ENCODE measurements around the gene BID.

Gene BID

DNA sequence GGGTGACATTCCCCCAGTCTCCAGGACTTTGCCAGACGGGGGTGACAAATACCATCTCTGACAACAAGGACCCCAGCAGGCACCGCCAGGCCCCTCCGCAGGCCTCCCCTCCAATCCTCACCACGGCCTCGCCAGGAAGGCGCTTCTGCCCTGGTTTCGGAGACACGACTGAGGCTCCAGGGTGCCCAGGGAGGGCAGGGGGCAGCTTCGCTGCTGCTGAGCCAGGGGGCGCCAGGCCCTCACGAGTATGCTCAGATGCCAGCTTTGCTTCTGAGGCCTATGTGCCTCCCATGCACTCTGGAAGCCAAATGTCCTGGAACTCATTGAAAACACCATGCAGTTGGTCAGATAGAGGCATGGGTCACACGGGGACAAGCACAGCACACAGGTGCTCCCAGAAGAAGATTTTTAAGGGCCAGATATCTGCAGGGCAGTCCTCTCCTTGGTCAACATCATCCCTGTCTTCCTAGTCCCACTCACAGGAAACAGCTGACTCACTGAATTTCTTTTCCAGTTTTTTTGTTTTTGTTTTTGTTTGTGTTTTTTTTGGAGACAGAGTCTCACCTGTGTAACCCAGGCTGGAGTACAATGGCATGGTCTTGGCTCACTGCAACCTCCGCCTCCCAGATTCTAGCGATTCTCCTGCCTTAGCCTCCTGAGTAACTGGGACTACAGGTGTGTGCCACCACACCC lies 19.9 kb downstream of the BID start:
- DNase-seq (ENCODE audit: insufficient read length), result no peak
- TF ChIP-seq POLR2A (IDR thresholded peaks at IDR 0.05; ENCODE audit: low read depth, low read length) (no peak), TAF1 (IDR thresholded peaks at IDR 0.05; ENCODE audit: borderline replicate concordance, low read depth, low read length) (no peak), POLR2AphosphoS5 (IDR thresholded peaks at IDR 0.05; ENCODE audit: low read depth, low read length) (no peak)
- no peak for FAIRE-seq

DNA sequence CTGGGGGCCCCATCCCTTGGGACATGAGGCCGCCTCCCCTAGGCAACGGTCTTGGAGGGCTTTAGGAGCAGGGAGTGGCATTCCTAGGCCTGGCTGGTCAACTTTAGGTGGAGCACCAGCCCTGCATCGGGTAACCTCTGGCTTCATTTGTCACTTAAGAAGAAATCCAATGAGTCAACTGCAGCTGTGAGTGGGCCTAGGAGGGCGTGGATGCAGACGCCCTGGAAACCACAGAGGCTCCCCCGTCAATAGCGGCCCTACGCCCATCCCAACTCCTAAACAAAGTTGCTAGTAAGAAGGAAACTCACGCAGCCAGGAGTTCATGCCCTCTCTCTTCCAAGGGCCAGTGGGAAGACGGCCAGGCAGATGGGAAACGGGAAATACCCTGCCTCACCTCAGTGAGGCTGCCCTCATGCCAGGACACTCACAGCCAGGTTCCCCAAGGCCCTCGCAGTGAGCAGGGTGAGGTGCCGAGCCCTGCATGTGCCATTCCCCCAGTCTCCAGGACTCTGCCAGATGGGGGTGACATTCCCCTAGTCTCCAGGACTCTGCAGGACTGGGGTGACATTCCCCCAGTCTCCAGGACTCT lies 20.8 kb downstream of the BID start:
- FAIRE-seq (no peak), DNase-seq (ENCODE audit: insufficient read length) (no peak)
- TF ChIP-seq POLR2A (IDR thresholded peaks at IDR 0.05; ENCODE audit: low read depth, low read length) (no peak), TAF1 (IDR thresholded peaks at IDR 0.05; ENCODE audit: borderline replicate concordance, low read depth, low read length) (no peak), POLR2AphosphoS5 (IDR thresholded peaks at IDR 0.05; ENCODE audit: low read depth, low read length) (no peak)

DNA sequence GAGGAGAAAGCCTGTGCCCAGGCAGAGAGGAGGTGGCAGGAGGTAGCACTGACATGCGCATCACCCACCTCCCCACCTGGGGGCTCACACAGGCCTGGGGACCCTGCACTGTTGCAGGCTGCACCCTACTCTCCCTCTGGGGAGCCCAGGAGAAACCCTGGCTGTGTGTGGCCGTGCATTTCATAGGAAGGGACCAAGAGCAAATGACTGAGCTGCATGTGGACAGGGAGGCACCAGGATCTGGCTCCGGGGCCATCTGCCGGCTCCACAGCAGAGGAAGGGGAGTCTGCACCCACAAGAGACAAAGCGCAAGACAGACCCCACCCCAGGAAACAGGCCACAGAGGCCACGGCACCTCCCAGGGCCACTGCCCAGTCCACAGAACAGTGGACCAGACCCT lies 22.7 kb downstream of the BID start:
- TF ChIP-seq POLR2A (IDR thresholded peaks at IDR 0.05; ENCODE audit: low read depth, low read length) (no peak), POLR2AphosphoS5 (IDR thresholded peaks at IDR 0.05; ENCODE audit: low read depth, low read length) (no peak), TAF1 (IDR thresholded peaks at IDR 0.05; ENCODE audit: borderline replicate concordance, low read depth, low read length) (no peak)

DNA sequence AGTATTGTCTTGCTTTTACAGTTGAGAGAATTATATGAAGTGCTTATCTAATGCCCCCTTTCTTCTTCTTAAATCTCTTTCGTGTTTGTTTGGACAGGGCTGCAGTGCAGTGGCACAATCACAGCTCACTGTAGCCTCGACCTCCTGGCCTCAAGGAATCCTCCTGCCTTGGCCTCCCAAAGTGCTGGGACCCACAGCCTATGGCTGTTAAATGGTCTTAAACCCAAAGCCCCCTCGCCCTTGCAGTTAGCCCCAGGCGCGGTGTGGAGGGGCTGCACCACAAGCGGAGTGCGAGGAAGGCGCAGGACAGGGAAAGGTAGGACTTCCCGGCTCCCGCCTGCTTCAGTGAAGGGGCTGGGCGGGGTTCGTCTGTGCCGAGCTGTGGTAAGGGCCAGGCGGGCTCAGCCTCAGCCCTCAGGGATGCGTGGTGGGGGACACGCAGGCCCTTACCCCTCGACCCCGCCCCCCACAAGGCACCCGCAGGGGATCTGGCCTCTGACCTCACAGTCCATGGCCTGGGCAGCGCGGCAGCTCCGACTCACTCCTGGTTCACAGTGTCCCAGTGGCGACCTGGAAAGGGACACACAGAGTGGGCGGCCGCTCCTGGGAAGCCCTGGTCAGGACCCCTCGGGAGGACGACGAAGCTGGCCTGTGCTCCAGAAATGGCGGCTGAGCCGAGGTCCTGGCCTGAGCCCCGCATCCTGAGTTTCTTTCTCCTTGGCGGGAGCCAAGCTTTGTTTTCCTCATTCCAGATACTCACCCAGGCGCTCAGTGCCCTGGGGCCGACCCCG lies 24.5 kb downstream of the BID start:
- no peak for DNase-seq (ENCODE audit: insufficient read length)
- no peak for TF ChIP-seq TAF1 (IDR thresholded peaks at IDR 0.05; ENCODE audit: borderline replicate concordance, low read depth, low read length)
- TF ChIP-seq POLR2A (IDR thresholded peaks at IDR 0.05; ENCODE audit: low read depth, low read length), result no peak
- no peak for TF ChIP-seq POLR2AphosphoS5 (IDR thresholded peaks at IDR 0.05; ENCODE audit: low read depth, low read length)
- FAIRE-seq, result no peak

More for the DNA sequence above, 22.7 kb downstream of the BID start:
- DNase-seq (ENCODE audit: insufficient read length) (no peak), FAIRE-seq (no peak)

DNA sequence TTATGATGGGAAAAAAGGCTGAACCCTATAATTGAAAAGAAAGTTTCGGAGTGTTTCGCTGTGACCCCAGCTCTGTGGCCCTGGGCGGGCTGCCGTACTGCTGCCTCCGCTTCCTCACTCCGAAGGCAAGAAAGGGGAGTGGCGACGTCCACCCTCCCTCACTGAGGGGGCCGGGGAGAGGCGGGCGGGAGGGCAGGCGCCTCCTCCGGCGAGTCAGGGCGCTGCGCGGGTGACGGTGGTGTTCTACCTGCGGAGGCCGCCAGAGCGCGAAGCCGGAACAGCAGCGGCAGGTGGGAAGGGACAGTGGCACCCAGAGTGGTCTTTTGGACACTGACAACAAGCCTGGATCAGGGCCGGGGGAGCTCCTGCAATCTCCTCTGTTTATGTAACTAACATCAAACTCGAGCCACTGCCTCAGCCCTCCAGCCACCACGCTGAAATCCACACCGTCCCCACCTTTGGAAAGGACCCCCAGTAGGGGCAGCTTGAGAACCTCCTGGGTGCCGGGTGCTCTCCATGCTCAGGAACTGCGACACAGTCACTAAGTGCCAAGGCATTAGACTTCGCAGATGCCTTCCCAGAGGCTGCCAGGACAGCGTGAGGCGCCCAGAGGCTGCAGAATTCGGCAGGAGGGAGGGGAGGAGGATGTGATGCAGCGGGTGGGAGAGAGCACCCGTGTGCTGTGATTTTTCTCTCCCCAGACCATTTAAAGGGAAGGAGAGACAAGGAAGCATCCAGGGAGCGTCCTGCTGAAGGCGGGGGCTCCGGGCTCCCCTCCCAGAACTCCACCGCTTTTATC lies 25.5 kb downstream of the BID start:
- FAIRE-seq, result no peak
- DNase-seq (ENCODE audit: insufficient read length), result no peak
- TF ChIP-seq TAF1 (IDR thresholded peaks at IDR 0.05; ENCODE audit: borderline replicate concordance, low read depth, low read length), result no peak
- no peak for TF ChIP-seq POLR2AphosphoS5 (IDR thresholded peaks at IDR 0.05; ENCODE audit: low read depth, low read length)
- TF ChIP-seq POLR2A (IDR thresholded peaks at IDR 0.05; ENCODE audit: low read depth, low read length), result no peak

DNA sequence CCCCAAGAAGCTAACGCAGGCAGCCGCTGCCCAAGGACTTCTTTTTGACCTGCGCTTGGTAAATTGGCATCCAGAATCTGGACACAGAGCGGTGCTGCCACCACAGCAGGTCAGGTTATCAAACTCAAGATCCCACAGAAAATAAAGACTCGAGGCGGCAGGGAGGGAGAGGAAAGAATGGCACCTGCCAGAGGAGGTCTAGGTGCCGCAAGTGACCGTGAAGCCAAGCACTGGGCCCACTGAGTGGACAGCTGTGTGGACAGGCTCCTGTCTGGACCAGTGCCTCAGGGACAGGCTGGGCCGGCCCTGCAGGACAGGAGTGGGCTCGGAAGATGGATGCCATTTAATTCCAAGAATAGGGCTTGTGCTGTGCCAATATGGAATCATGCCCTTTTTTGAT lies 27.4 kb downstream of the BID start:
- TF ChIP-seq POLR2AphosphoS5 (IDR thresholded peaks at IDR 0.05; ENCODE audit: low read depth, low read length), result no peak
- no peak for TF ChIP-seq POLR2A (IDR thresholded peaks at IDR 0.05; ENCODE audit: low read depth, low read length)
- no peak for TF ChIP-seq TAF1 (IDR thresholded peaks at IDR 0.05; ENCODE audit: borderline replicate concordance, low read depth, low read length)
- FAIRE-seq (no peak), DNase-seq (ENCODE audit: insufficient read length) (no peak)

DNA sequence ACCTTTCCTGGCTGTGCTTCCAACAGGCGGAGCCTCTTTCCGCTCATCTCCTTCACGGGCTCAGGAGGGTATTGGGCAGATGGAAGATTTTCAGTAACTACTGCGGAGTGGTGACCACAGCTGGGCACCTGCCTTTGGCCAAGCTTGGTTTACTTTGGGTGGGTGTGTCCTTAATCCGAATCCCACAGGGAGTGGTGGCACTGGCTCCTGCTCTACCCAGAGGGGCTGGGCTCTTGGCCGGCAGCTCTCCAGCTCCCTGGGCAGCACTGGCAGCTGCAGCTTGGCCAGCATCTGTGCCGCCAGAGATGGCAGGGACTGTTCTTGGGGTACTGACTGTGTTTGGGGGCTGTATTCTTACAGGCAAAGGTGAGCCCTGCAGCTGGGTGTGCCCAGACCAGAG lies 29.8 kb downstream of the BID start:
- no peak for TF ChIP-seq POLR2A (IDR thresholded peaks at IDR 0.05; ENCODE audit: low read depth, low read length)
- no peak for TF ChIP-seq POLR2AphosphoS5 (IDR thresholded peaks at IDR 0.05; ENCODE audit: low read depth, low read length)
- no peak for TF ChIP-seq TAF1 (IDR thresholded peaks at IDR 0.05; ENCODE audit: borderline replicate concordance, low read depth, low read length)
- DNase-seq (ENCODE audit: insufficient read length), result no peak
- FAIRE-seq, result no peak

DNA sequence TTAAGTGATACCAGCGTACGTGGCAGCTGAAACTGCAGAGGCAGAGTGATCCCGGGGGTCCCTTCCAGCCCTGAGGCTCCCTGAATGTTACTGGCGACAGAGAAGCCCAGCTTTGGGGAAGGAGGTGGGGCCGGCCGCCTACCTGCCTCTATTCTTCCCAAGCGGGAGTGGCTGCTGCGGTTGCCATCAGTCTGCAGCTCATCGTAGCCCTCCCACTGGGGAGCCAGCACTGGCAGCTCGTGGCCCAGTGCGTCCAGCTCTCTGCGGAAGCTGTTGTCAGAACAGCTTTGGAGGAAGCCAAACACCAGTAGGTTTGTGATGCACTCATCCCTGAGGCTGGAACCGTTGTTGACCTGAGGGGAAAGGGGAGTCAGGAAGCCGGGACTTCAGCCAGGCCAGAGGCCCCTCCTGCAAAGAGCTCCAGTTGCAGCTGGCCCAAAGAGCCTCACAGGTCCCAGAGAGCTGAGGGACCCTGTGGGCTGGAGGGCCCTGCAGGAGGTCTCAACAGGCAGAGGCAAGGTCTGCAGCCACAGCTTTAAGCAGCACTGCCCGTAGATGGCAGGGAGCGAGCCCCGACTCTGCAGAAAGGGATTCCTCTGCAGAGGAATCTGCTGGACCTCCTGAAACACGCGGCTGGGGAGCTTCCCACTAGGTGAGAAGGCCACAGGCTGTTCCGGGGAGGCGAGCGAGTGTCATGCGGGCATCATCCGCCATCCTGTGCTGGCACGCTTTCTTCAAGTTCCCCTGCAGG lies 30.4 kb downstream of the BID start:
- FAIRE-seq, result no peak
- TF ChIP-seq POLR2A (IDR thresholded peaks at IDR 0.05; ENCODE audit: low read depth, low read length), result no peak
- TF ChIP-seq TAF1 (IDR thresholded peaks at IDR 0.05; ENCODE audit: borderline replicate concordance, low read depth, low read length), result no peak
- TF ChIP-seq POLR2AphosphoS5 (IDR thresholded peaks at IDR 0.05; ENCODE audit: low read depth, low read length), result no peak
- DNase-seq (ENCODE audit: insufficient read length), result no peak

DNA sequence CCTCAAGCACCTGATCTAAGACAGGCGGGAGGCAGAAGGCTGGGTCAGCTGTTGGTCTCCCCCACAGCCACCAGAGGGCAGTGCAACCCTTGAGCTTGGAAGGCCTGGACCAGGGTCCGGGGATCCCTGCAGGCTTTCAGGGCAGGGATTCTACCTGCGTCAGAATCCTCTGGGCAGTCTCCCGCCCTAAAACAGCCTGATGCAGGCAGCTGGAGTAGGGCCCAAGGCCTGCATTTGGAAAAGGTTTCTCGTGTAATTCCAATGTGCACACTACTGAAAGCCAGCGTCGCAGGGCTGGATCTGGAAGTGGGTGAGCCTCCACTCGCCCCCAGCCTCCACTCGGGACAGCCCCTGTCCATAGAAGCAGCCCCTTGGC lies 31.8 kb downstream of the BID start:
- no peak for TF ChIP-seq TAF1 (IDR thresholded peaks at IDR 0.05; ENCODE audit: borderline replicate concordance, low read depth, low read length)
- peak; percentile 95 for DNase-seq (ENCODE audit: insufficient read length)
- peak; percentile 91 for FAIRE-seq

DNA sequence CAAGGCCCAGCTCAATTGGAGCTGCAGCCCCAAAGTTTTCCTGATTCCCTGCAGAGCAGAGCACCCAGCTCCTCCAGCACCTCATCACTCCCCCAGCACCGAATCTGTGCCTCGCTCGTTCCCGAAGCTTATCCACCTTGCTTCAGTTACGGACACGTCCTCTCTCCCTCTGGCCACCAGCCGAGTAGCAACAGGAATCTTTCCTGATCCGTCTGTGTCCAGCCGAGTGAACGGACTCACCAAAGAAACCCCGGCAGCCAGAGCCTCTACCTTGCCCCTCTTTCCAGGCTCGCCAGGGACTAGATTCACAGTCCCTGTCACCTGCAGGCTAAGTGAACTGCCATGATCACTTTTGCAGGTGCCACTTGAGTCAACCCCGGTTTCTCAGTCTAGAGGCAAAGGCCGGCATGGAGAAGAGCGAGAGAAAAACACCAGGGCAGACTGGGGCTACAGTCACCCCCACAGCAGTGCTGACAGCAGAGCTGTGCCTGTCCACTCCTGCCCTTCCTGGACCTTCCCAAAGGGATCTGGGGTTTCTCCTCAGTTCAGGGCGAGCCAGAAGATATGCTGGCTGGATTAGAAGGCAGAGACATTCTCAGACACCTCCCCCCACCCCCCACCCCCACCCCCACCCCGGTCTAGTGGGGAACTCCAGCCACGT lies 32.3 kb downstream of the BID start:
- TF ChIP-seq POLR2A (IDR thresholded peaks at IDR 0.05; ENCODE audit: low read depth, low read length) (no peak), POLR2AphosphoS5 (IDR thresholded peaks at IDR 0.05; ENCODE audit: low read depth, low read length) (0 out of 2 replicates have a peak, but pooled peaks have one; percentile 21)
- no peak for DNase-seq (ENCODE audit: insufficient read length)
- no peak for FAIRE-seq

All from GM12892 (cell line).